GM20000 (cell line): ENCODE results near the gene PAOX.

ENCODE experiments used
- DNase-seq: peaks from one replicate; pipeline ENCODE4 v3.0.0; 2012; ENCODE audit warnings: low spot score
- CTCF ChIP-seq: IDR thresholded peaks from 2 replicates; pipeline ENCODE4 v1.5.1; 2012; ENCODE audit warnings: mild to moderate bottlenecking, control low read depth; ENCODE audit errors: extremely low read depth, missing control alignments

The PAOX gene

GRCh38 chr10:133355991-133356390 lies 23.1 kb upstream of the PAOX start:
- no peak for TF ChIP-seq CTCF
- no peak for DNase-seq

GRCh38 chr10:133356549-133357284 lies 22.3 kb upstream of the PAOX start:
- no peak for TF ChIP-seq CTCF
- DNase-seq: no peak

GRCh38 chr10:133357285-133358161 lies 21.5 kb upstream of the PAOX start, which contains the start of gene FUOM:
Gene FUOM (minus strand): TSS chr10:133358019. CDS start chr10:133358007, 12 bp downstream.
- no peak for TF ChIP-seq CTCF
- DNase-seq: peak; percentile 99

GRCh38 chr10:133358162-133358924 lies 20.7 kb upstream of the PAOX start:
- no peak for TF ChIP-seq CTCF
- DNase-seq: no peak

DNA sequence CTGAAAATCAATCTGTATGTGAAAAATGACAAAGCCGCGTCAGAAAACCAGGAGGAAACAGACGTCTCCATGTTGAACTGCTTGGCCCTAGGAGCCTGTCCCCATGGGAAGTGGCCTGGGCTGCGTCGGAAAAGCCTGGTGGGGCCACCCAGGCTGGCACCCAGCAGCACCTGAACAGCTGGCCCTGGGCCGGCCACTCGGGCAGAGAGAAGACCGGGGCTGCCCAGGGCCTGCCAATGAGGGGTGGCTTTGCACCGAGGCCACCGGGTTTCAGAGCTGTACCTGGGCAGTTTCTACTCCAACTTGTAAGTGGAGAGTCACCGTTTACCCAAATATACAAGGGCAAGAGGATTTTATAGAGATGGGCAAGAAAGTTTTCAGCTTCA lies 20.1 kb upstream of the PAOX start:
- no peak for TF ChIP-seq CTCF

GRCh38 chr10:133359554-133359971 lies 19.5 kb upstream of the PAOX start:
- no peak for DNase-seq
- no peak for TF ChIP-seq CTCF

More for the DNA sequence above, 20.1 kb upstream of the PAOX start:
- no peak for DNase-seq
